Activated CD4-positive, alpha-beta T cell treated with anti-CD3 and anti-CD28 coated beads, Interleukin-2, Interleukin-4, amounts not matched to agents 100 ng/mL and 50 ng/mL, durations not matched to agents 16 hours and 8 hours (primary cell): Measurements from ENCODE around the gene XKR3.
"Not testable (repeated sequence)": the region's sequence is repeated elsewhere in the genome, so short reads cannot be mapped to it uniquely, and the experiment has no call there.

Experiments used
- DNase-seq: peaks from one replicate; pipeline ENCODE4 v3.0.0-alpha.2; 2020; ENCODE audit warnings: low spot score

The XKR3 gene

GRCh38 chr22:16824716-16825687, at the start of gene XKR3:
XKR3 (minus strand) TSS chr22:16825411; CDS start chr22:16808073, 17,338 bp downstream.
- peak; percentile 41 for DNase-seq

DNA sequence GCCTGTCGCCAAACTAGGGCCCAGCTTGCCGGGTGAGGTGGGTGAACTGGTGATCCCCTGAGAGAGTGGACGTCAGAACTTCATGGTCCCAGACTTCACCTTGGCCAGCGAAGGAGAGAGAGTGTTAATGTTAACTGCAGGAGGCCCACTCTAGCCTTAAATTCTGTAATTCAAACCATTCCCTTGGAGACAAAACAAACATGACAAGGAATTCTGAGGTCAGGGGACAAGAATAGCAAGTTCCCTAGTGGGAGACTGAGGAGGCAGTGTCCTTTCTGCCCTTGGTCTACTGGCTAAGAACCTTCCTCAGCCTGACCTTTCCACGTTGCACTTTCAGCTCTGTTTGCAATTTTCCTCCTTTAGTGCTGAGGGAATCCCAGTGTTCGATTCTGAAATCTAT, 44.4 kb upstream of the XKR3 start:
- not testable (repeated sequence) for DNase-seq

DNA sequence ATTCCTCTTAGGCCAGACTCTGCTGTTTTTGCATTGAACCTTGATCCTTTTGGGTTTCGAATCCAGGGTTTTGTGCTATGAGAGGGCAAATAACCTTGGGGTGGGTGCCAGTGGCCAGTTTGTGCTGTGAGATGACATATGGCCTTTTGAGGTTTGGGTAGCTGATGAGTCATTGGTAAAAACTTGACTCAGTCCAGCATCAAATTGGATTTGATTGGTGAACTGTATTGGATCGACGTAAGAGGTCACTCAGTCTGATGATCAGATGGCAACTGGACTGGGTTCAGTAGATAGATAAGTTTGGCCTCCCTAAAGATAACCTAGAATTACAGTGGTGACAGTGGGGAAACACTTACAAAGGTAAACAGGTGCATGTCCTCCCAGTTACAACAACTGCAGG, 41.0 kb upstream of the XKR3 start:
- DNase-seq: no peak

GRCh38 chr22:16856851-16857250, 31.6 kb upstream of the XKR3 start:
- not testable (repeated sequence) for DNase-seq

DNA sequence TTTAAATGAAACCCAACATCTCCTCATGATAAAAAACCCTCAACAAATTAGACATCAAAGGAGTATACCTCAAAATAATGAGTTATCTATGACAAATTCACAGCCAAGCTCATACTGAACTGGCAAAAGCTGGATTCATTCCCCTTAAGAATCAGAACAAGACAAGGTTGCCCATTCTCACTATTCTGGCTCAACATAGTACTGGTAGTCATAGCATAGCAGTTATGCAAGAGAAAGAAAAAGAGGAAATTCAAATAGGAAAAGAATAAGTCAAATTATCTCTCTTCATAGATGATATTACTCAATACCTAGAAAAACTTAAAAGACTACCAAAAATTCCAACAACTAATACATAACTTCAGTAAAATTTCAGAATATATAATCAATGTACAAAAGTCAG, 29.4 kb upstream of the XKR3 start:
- DNase-seq: no peak

DNA sequence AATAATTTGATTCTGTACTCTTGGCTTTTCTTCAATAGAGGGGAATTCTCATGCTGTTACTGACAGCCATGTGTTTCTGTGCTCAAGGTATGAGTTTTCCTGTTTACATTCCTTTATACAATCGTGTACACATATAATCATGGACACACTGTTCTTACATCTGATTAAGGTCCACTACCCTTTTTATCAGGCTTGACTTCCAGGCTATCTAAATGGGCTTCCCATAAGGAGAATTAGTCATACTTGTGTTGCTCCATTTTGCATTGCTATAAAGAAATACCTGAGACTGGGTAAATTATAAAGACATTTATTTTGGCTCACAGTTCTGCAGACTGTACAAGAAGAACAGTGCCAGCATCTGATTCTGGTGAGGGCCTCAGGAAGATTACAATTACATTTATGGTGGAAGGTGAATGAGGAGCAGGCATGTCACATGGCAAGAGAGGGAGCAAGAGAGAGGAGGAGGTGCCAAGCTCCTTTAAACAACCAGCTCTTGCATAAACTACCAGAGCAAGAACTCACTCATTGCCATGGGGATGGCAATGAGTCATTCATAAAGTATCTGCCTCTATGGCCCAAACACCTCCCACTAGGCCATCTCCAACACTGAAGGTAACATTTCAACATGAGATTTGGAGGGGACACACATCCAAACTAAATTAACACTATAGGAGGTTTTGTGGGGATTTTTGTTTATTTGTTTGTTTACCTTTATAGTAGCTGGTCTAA, 26.2 kb upstream of the XKR3 start:
- DNase-seq: not testable (repeated sequence)

GRCh38 chr22:16847271-16847670, 22.1 kb upstream of the XKR3 start:
- no peak for DNase-seq

GRCh38 chr22:16845881-16846280, 20.7 kb upstream of the XKR3 start:
- no peak for DNase-seq

DNA sequence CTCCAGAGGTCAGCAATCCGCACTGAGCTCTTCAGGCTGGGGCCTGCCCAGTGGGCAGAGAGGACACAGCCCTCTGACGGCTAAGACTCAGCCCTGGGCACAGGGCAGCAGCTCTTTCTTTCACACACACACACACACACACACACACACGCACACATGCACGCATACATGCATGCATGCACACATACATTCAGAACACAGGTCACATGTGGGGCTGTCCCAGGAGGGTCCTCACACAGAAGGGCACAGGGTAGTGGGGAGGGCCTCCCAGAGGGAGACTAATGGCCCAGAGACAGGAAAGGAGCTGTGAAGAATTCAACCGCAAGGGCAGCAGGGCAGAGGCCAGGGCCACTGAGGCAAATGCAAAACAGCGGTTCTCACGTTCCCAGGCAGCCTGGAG, 20.3 kb upstream of the XKR3 start:
- DNase-seq: no peak

- no peak for DNase-seq
Measured at GRCh38 chr22:16844529-16844928, 19.3 kb upstream of the XKR3 start.

DNA sequence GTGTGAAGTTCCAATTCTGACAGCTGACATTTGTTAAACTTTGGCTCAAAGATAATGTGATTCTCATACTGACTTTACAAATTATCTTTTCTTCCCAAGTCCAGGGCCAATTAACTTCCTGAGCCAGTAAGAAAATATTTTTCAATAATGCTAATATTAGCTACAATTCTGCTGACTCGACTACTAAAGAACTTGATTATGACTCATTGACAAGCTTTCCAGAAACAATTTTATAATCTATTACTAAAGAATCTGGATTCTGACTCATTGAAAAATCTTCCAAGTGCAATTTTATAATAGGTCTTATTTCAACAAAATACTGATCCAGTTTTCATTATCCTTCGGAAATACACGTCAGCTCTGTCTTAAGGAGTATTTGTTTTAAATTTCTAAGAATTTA, 12.9 kb upstream of the XKR3 start:
- DNase-seq: no peak

- no peak for DNase-seq
Measured at GRCh38 chr22:16834971-16835370, 9.8 kb upstream of the XKR3 start.

- no peak for DNase-seq
Measured at GRCh38 chr22:16831257-16831656, 6.0 kb upstream of the XKR3 start.

- no peak for DNase-seq
Measured at GRCh38 chr22:16829985-16830384, 4.8 kb upstream of the XKR3 start.

DNA sequence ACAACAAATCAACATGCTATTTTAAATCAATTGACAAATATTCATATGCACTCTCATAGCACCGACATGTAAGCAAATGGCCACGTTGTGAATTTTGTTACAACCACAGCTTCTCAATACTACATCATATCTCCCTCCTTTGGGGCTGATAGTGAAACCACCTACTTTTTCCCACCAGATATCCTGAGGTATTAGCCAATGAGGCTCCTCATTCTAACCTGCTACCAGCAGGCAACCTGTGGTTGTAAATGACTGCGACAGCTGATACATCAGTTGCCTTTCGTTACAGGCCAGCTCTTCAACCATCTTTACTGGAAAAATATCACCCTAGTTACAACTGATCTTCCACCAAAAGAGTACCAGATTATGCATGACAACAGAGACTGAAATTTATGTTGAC, 3.7 kb upstream of the XKR3 start:
- DNase-seq: no peak

GRCh38 chr22:16827506-16827905, 2.3 kb upstream of the XKR3 start:
- DNase-seq: no peak

DNA sequence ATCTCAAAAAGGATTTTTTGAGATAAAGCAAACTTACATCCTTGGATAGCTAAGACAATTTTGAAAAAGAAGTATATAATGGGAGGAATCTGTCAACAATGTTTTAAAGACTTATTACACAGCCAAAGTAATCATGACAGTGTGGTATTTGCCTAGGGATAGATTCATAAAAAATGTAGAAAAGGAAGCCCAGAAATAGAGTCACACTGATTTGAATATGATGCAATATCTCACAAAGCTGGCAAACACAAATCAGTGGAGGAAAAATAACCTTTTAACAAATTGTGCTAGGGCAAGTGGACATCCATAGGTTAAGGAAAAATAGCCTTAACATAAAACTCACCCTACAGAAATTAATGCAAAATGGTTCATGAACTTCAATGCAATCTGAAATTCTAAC, 6.0 kb downstream of the XKR3 start:
- DNase-seq: no peak

DNA sequence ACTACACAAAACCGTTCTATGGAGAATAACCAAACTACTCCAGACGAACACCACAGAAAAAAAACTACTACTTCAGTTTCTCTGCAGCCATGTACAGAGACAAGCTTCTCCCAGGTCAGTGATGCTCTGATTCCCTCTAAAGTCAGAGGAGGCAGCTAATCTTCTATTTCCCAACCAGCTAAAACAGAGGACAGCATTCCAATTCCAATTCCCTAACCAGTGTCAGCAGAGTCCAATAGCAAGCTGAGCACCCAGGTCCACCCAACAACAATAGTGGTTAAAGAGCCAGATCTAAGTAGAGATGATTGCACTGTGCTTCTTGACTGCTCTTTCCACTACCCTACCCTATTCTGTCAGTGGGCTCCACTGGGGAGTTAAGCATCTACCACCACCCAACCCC, 6.7 kb downstream of the XKR3 start:
- no peak for DNase-seq

- no peak for DNase-seq
Measured at GRCh38 chr22:16815073-16815472, 10.1 kb downstream of the XKR3 start.

DNA sequence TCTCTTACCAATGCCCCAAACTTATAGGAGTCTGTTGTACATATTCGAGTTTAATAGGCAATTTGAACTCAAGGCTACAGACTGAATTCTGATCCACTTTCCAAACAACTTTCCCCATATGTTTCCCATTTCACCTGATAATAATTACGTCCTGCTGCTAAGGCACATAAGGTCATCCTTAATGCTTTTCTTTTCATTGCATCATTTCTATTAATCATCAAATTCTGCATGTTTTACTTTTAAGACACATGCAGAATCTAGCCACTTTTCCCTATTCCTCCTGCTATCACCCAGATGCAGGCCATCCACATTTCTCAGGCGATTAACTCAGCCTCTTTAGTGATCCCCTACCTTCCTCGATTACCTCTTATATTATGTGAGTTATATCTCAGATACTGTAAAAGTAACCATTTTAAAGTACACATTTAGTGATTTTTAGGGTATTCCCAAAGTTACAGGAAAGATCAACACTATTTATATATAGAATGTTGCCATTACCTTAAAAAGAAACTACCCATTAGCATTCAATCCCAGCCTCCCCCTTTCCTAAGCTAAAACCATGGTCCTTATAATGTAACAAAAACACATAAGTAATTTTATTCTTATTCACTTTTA, 14.9 kb downstream of the XKR3 start:
- no peak for DNase-seq

GRCh38 chr22:16808744-16809143, 16.5 kb downstream of the XKR3 start:
- no peak for DNase-seq

GRCh38 chr22:16807109-16807508, 18.1 kb downstream of the XKR3 start:
- no peak for DNase-seq

- DNase-seq: no peak
Measured at GRCh38 chr22:16806401-16806800, 18.8 kb downstream of the XKR3 start.
